H7 (cell line): ENCODE measurements around the gene ANKRD1. TPM values are rescaled to one million over a fixed set of nuclear protein-coding genes. Genes with fewer than 3 reads are reported as not detected.

Experiments
- DNase-seq: peaks from one replicate; pipeline ENCODE4 v3.0.0; 2012
- H3K27me3 ChIP-seq: 2 replicates; pipeline ENCODE4 v1.6.0; 2011; ENCODE audit warnings: mild to moderate bottlenecking, low read length; ENCODE audit not compliant: control insufficient read depth, insufficient read depth
- H3K36me3 ChIP-seq: replicated peaks from 2 replicates; pipeline ENCODE4 v1.5.1; 2011; ENCODE audit warnings: low read length; ENCODE audit not compliant: control insufficient read depth, insufficient read depth
- H3K4me3 ChIP-seq: 2 replicates; pipeline ENCODE4 v1.5.1; 2011; ENCODE audit warnings: low read depth, mild to moderate bottlenecking, control low read depth, low read length, moderate library complexity; ENCODE audit not compliant: insufficient read depth
- total RNA-seq: library from RNA; depleted of rRNA; stranded (reverse); fragments of >200 nt; shearing (Covaris generic); gene quantifications from 2 replicates; pipeline ENCODE4 v1.2.3, GENCODE V29; 2014; rRNA removed

The ANKRD1 gene
- total RNA-seq, 1 experiment from 2014 or later, result 1.3 TPM

DNA sequence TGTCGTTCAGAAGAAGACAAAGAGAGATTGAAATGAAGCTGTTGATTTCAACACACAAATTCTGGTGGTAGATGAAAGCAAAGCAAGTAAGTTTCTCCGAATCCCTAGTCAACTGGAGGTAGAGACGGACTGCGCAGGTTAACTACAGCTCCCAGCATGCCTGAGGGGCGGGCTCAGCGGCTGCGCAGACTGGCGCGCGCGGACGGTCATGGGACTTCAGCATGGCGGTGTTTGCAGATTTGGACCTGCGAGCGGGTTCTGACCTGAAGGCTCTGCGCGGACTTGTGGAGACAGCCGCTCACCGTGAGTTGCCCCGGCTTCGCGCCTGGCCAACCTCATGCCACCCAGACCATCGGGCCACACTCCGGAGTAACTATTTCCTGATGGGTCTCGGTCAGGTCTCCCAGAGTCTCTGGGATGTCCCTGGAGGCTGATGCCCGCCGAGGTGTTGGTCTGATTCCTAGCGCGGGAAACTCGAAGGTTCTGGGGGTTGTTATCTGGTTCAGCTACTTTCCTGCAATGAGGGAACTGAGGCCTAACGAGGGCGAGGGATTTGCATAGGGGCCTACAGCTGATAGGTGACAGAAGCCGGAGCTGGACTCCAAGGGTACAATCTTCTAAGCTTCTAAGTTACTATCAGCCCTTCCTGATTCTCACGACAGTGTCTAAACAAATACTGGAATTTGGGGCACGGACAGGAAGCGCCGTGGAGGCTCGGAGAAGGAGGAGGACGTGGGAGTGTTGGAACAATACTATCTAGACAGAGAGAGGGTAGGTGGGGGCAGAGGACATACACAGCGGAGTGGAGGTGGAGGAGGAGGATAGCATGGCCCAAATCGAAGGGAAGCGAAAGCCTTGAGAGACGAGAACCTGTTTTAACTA, 48.9 kb downstream of the ANKRD1 start, which contains the start of gene RPP30:
RPP30 (plus strand) TSS at position 209 of the 882 bp plus-strand sequence; CDS start at position 222, 13 bp downstream.
- Histone ChIP-seq H3K27me3 (no peaks in the 10 kb centered on the region), H3K4me3 (peak within 1 kb of the TSS; percentile 85), H3K36me3 (peaks cover 4% of the 10 kb centered on the region)
- DNase-seq, result peak; percentile 83

GRCh38 chr10:90871279-90871765, 49.6 kb downstream of the ANKRD1 start:
- peak; percentile 78 for DNase-seq
- Histone ChIP-seq H3K36me3 (peaks cover 2% of the 10 kb centered on the region), H3K4me3 (peak overlapping the region; percentile 85), H3K27me3 (no peaks in the 10 kb centered on the region)

- Histone ChIP-seq H3K4me3 (no peak overlapping the region), H3K36me3 (no peaks in the 10 kb centered on the region), H3K27me3 (no peaks in the 10 kb centered on the region)
- no peak for DNase-seq
These were observed 54.8 kb downstream of the ANKRD1 start for GRCh38 chr10:90866050-90866598.

GRCh38 chr10:90865401-90865800, 55.5 kb downstream of the ANKRD1 start:
- DNase-seq, result no peak
- Histone ChIP-seq H3K36me3 (no peaks in the 10 kb centered on the region), H3K27me3 (no peaks in the 10 kb centered on the region), H3K4me3 (no peak overlapping the region)

DNA sequence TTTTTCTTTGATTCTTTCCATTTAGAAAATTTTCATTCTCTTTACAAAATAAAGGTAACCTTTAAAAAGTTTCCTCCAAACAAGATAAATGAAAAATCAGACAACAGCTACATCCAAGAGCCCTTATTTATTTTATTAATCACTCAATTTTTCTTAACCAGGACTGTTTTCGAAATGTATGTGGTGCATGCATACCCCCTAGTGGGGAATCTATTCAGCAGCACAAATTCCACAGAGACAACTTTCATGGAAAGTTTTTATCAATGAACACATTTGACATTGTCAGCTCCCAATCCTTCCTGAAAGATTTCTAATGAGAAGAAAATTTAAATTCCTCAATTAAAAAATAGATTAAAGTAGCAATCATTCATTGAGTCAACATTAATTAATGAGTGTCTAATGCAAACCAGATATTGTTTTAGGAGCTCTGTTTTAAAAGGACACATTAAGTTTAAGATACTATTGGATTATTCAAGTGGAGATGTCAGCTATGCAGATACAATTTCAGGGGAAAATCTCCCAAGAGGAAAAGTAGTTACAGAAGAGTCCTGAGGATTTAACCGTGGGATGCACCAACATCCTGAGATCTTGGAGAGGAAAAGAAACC, 57.9 kb downstream of the ANKRD1 start:
- peak; percentile 31 for DNase-seq
- Histone ChIP-seq H3K27me3 (peaks cover 7% of the 10 kb centered on the region), H3K4me3 (no peak overlapping the region)

More for the DNA sequence above, 57.9 kb downstream of the ANKRD1 start:
- H3K36me3 ChIP-seq, result no peaks in the 10 kb centered on the region

Other genes with a start within 250 kb of the ANKRD1 start
- 34.3 and 48.6 TPM in 2 replicates for gene HTR7, start 63.0 kb downstream of the ANKRD1 start, total RNA-seq
- gene RPP30, start 49.1 kb downstream of the ANKRD1 start, total RNA-seq, result 95.8 and 101 TPM in 2 replicates